HepG2 (cell line): Measurements from ENCODE around the gene SCP2D1. TPM values are rescaled to one million over a fixed set of nuclear protein-coding genes. Genes with fewer than 3 reads are reported as not detected.

Experiments used
- ATAD3A ChIP-seq: sonication (generic); formaldehyde crosslinking; IDR thresholded peaks from 2 replicates; pipeline ENCODE4 v1.4.0; 2020; ENCODE audit warnings: missing genetic modification reagents
- HCFC1 ChIP-seq: fragments of 150-350 bp; IDR thresholded peaks from 2 replicates; pipeline ENCODE4 v1.6.1; 2014; ENCODE audit warnings: low read depth, low read length
- IKZF4 ChIP-seq: sonication (generic); formaldehyde crosslinking; IDR thresholded peaks from 2 replicates; pipeline ENCODE4 v1.5.1; 2020; ENCODE audit warnings: borderline replicate concordance, mild to moderate bottlenecking, low read depth, missing genetic modification reagents; ENCODE audit errors: not compliant biosample characterization
- NFKB2 ChIP-seq: sonication (generic); formaldehyde crosslinking; IDR thresholded peaks from 2 replicates; pipeline ENCODE4 v1.4.0; 2020; ENCODE audit warnings: missing genetic modification reagents, borderline replicate concordance
- NONO ChIP-seq, 2 experiments: fragments of 450-650 bp in 1 of 2; sonication (generic) in 1 of 2; formaldehyde crosslinking in 1 of 2; IDR thresholded peaks in 1 of 2; conservative IDR thresholded peaks in 1 of 2; 2 replicates each; pipeline versions ENCODE4 v1.6.1 to v1.8.0; 2017 to 2022; ENCODE audit warnings: mild to moderate bottlenecking in 1 of 2, missing genetic modification reagents in 1 of 2, moderate library complexity in 1 of 2
- PHF21A ChIP-seq: sonication (generic); formaldehyde crosslinking; IDR thresholded peaks from 2 replicates; pipeline ENCODE4 v1.5.0; 2020; ENCODE audit warnings: mild to moderate bottlenecking, missing genetic modification reagents
- TBL1XR1 ChIP-seq: fragments of 150-350 bp; IDR thresholded peaks from 2 replicates; pipeline ENCODE4 v1.6.1; 2014; ENCODE audit warnings: borderline replicate concordance, low read length; ENCODE audit not compliant: partially characterized antibody
- ZBTB21 ChIP-seq: sonication (generic); formaldehyde crosslinking; IDR thresholded peaks from 2 replicates; pipeline ENCODE4 v1.4.0; 2020; ENCODE audit warnings: missing genetic modification reagents
- ZKSCAN5 ChIP-seq: sonication (generic); formaldehyde crosslinking; IDR thresholded peaks from 2 replicates; pipeline ENCODE4 v1.5.1; 2020; ENCODE audit warnings: mild to moderate bottlenecking, missing genetic modification reagents
- ZNF225 ChIP-seq: sonication (generic); formaldehyde crosslinking; IDR thresholded peaks from 2 replicates; pipeline ENCODE4 v1.4.0; 2020; ENCODE audit warnings: mild to moderate bottlenecking, missing genetic modification reagents
- ZNF331 ChIP-seq: sonication (generic); formaldehyde crosslinking; IDR thresholded peaks from 2 replicates; pipeline ENCODE4 v1.4.0; 2020; ENCODE audit warnings: missing genetic modification reagents
- ZNF549 ChIP-seq: sonication (generic); formaldehyde crosslinking; IDR thresholded peaks from 2 replicates; pipeline ENCODE4 v1.5.0; 2020; ENCODE audit warnings: missing genetic modification reagents
- ZNF563 ChIP-seq: sonication (generic); formaldehyde crosslinking; IDR thresholded peaks from 2 replicates; pipeline ENCODE4 v1.8.0; 2022; ENCODE audit warnings: mild to moderate bottlenecking, moderate library complexity, missing genetic modification reagents
- ZNF768 ChIP-seq: sonication (generic); formaldehyde crosslinking; IDR thresholded peaks from 2 replicates; pipeline ENCODE4 v1.4.0; 2020; ENCODE audit warnings: missing genetic modification reagents
- polyA plus RNA-seq, 8 experiments: library from polyadenylated mRNA; depleted of rRNA in 3 of 8; stranded (reverse) in 7 of 8; unstranded in 1 of 8; fragments of >200 nt; fragmentation: Illumina TruSeq in 4 of 8; extraction: Trizol in 4 of 8; gene quantifications; 2 replicates each; pipeline versions ENCODE4 v1.2.1 to v1.2.3, GENCODE V29; 2011 to 2016; ENCODE audit warnings: low read depth in 4 of 8, missing spikeins in 1 of 8, mixed read lengths in 1 of 8; ENCODE audit not compliant: insufficient read depth in 1 of 8
- total RNA-seq, 5 experiments: library from RNA; depleted of rRNA; stranded (reverse); fragments of >200 nt; fragmentation: Illumina TruSeq; extraction: Trizol; gene quantifications; 2 replicates each; pipeline ENCODE4 v1.2.3, GENCODE V29; 2016; ENCODE audit warnings: low read depth in 1 of 5
- TF ChIP-seq, protein P1 (sequence below): sonication (generic); formaldehyde crosslinking; IDR thresholded peaks from 2 replicates; pipeline ENCODE4 v1.5.0; 2020; ENCODE audit warnings: mild to moderate bottlenecking, missing genetic modification reagents, moderate library complexity
- TF ChIP-seq, protein P2 (sequence below): sonication (generic); formaldehyde crosslinking; IDR thresholded peaks from 2 replicates; pipeline ENCODE4 v1.5.0; 2020; ENCODE audit warnings: missing genetic modification reagents
- TF ChIP-seq, protein P3 (sequence below): sonication (generic); formaldehyde crosslinking; IDR thresholded peaks from 2 replicates; pipeline ENCODE4 v1.8.1; 2023; ENCODE audit warnings: mild to moderate bottlenecking, missing genetic modification reagents
- TF ChIP-seq, protein P4 (sequence below), 2 experiments: sonication (generic) in 1 of 2; formaldehyde crosslinking in 1 of 2; IDR thresholded peaks; 2 replicates each; pipeline versions ENCODE4 v1.4.0 to v1.6.1; 2018 to 2020; ENCODE audit warnings: missing genetic modification reagents in 2 of 2, borderline replicate concordance in 1 of 2, low read depth in 1 of 2, mild to moderate bottlenecking in 1 of 2, missing biosample characterization in 1 of 2
- TF ChIP-seq, protein P5 (sequence below): sonication (generic); formaldehyde crosslinking; IDR thresholded peaks from 2 replicates; pipeline ENCODE4 v1.5.0; 2020; ENCODE audit warnings: mild to moderate bottlenecking, missing genetic modification reagents

Gene SCP2D1
- total and polyA plus RNA-seq, 2 of the 13 experiments (the other 11 are each of a cell fraction or from before 2014, with no cell fraction given), result not detected

DNA sequence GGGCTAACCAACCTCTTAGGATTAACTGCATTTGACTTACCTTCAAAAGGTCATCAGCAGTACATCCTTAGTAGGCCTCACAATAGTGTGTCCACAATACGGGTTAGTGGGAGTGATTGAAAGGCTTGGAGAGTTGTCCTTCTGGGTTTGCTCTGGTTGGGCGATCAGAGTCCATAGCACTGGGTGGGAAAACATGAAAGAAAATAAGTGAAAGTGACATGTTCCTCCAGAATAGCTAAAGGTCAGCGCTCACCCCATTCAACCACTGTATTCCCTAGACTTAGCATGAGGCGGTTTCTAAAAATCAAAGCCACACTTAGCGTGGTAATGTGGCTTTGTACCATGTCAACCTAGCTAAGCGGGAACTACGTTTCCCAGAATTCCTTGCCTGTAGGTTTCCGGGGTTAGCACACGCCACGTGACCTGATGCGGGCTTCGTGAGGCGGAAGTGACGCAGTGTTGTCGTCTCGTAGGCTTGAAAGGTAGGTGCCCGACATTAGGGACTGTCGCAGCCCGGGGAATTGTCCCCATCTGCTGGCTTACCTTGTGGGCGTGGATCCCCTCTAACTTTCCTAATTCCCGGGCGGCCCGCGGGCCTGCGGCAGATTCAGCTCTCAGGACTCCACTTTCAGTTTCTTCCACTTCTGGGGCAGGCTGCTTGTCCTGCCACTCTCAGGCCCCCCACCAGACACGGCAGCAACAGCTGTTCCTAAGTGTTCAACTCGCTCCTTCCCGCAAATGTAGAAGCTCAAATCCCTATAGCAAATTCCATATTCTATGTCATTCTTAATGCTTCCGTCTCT lies 19.8 kb upstream of the SCP2D1 start (continued):
- peak; percentile 56; the same call in 1 of the 2 replicates for TF ChIP-seq ZNF768 (CRISPR knock-in tag)
- peak; percentile 75; the same call in 1 of the 2 replicates for TF ChIP-seq PHF21A (CRISPR knock-in tag)
- TF ChIP-seq, protein P1, sequence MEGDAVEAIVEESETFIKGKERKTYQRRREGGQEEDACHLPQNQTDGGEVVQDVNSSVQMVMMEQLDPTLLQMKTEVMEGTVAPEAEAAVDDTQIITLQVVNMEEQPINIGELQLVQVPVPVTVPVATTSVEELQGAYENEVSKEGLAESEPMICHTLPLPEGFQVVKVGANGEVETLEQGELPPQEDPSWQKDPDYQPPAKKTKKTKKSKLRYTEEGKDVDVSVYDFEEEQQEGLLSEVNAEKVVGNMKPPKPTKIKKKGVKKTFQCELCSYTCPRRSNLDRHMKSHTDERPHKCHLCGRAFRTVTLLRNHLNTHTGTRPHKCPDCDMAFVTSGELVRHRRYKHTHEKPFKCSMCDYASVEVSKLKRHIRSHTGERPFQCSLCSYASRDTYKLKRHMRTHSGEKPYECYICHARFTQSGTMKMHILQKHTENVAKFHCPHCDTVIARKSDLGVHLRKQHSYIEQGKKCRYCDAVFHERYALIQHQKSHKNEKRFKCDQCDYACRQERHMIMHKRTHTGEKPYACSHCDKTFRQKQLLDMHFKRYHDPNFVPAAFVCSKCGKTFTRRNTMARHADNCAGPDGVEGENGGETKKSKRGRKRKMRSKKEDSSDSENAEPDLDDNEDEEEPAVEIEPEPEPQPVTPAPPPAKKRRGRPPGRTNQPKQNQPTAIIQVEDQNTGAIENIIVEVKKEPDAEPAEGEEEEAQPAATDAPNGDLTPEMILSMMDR (CRISPR knock-in tag), result peak; percentile 73
- no peak for TF ChIP-seq IKZF4 (CRISPR knock-in tag)
- TF ChIP-seq HCFC1, result peak; percentile 98
- peak; percentile 83 for TF ChIP-seq ZNF225 (CRISPR knock-in tag)
- TF ChIP-seq, protein P2, sequence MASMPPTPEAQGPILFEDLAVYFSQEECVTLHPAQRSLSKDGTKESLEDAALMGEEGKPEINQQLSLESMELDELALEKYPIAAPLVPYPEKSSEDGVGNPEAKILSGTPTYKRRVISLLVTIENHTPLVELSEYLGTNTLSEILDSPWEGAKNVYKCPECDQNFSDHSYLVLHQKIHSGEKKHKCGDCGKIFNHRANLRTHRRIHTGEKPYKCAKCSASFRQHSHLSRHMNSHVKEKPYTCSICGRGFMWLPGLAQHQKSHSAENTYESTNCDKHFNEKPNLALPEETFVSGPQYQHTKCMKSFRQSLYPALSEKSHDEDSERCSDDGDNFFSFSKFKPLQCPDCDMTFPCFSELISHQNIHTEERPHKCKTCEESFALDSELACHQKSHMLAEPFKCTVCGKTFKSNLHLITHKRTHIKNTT, result no peak
- peak; percentile 98 for TF ChIP-seq TBL1XR1
- TF ChIP-seq NONO (IDR thresholded peaks at IDR 0.05), result no peak
- TF ChIP-seq NONO (CRISPR knock-in tag; conservative IDR thresholded peaks at IDR 0.05), result peak; percentile 91
- TF ChIP-seq, protein P3, sequence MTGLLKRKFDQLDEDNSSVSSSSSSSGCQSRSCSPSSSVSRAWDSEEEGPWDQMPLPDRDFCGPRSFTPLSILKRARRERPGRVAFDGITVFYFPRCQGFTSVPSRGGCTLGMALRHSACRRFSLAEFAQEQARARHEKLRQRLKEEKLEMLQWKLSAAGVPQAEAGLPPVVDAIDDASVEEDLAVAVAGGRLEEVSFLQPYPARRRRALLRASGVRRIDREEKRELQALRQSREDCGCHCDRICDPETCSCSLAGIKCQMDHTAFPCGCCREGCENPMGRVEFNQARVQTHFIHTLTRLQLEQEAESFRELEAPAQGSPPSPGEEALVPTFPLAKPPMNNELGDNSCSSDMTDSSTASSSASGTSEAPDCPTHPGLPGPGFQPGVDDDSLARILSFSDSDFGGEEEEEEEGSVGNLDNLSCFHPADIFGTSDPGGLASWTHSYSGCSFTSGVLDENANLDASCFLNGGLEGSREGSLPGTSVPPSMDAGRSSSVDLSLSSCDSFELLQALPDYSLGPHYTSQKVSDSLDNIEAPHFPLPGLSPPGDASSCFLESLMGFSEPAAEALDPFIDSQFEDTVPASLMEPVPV (CRISPR knock-in tag), result no peak
- peak; percentile 91; the same call in 1 of the 2 replicates for TF ChIP-seq ZNF331 (CRISPR knock-in tag)
- peak; percentile 84; the same call in 1 of the 2 replicates for TF ChIP-seq ZNF563
- no peak for TF ChIP-seq ZNF549 (CRISPR knock-in tag)
- TF ChIP-seq, protein P4, sequence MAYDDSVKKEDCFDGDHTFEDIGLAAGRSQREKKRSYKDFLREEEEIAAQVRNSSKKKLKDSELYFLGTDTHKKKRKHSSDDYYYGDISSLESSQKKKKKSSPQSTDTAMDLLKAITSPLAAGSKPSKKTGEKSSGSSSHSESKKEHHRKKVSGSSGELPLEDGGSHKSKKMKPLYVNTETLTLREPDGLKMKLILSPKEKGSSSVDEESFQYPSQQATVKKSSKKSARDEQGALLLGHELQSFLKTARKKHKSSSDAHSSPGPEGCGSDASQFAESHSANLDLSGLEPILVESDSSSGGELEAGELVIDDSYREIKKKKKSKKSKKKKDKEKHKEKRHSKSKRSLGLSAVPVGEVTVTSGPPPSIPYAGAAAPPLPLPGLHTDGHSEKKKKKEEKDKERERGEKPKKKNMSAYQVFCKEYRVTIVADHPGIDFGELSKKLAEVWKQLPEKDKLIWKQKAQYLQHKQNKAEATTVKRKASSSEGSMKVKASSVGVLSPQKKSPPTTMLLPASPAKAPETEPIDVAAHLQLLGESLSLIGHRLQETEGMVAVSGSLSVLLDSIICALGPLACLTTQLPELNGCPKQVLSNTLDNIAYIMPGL (CRISPR knock-in tag; IDR thresholded peaks at IDR 0.05; ENCODE audit: borderline replicate concordance in 1 of 2, low read depth in 1 of 2), result peak; percentile 85 to 87
- peak; percentile 72 for TF ChIP-seq ZBTB21
- 0 out of 2 replicates have a peak, but pooled peaks have one; percentile 22 for TF ChIP-seq ZKSCAN5 (CRISPR knock-in tag)
- TF ChIP-seq ATAD3A, result no peak
- TF ChIP-seq, protein P5, sequence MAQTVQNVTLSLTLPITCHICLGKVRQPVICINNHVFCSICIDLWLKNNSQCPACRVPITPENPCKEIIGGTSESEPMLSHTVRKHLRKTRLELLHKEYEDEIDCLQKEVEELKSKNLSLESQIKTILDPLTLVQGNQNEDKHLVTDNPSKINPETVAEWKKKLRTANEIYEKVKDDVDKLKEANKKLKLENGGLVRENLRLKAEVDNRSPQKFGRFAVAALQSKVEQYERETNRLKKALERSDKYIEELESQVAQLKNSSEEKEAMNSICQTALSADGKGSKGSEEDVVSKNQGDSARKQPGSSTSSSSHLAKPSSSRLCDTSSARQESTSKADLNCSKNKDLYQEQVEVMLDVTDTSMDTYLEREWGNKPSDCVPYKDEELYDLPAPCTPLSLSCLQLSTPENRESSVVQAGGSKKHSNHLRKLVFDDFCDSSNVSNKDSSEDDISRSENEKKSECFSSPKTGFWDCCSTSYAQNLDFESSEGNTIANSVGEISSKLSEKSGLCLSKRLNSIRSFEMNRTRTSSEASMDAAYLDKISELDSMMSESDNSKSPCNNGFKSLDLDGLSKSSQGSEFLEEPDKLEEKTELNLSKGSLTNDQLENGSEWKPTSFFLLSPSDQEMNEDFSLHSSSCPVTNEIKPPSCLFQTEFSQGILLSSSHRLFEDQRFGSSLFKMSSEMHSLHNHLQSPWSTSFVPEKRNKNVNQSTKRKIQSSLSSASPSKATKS (CRISPR knock-in tag), result no peak
- peak; percentile 96; the same call in 1 of the 2 replicates for TF ChIP-seq NFKB2 (CRISPR knock-in tag)
